ENCODE results near the gene CST4. TPM values are rescaled to one million over a fixed set of nuclear protein-coding genes. Genes with fewer than 3 reads are reported as not detected.
"Not testable (repeated sequence)": the region's sequence is repeated elsewhere in the genome, so short reads cannot be mapped to it uniquely, and the experiment has no call there.

The CST4 gene
- polyA plus RNA-seq, 2 donors, result not detected

- H3K9me3 ChIP-seq (ENCODE audit: control insufficient read depth in 2 of 2, insufficient read depth in 1 of 2, low read depth in 1 of 2, low read length in 1 of 2); H3K27ac ChIP-seq (ENCODE audit: low read depth in 2 of 2, low read length in 1 of 2); H3K4me1 ChIP-seq (ENCODE audit: control insufficient read depth in 2 of 2, insufficient read depth in 2 of 2, low read length in 1 of 2); H3K36me3 ChIP-seq (ENCODE audit: control insufficient read depth in 2 of 2, insufficient read depth in 2 of 2, low read length in 1 of 2); H3K4me3 ChIP-seq (ENCODE audit: low read depth in 1 of 2, low read length in 2 of 2); H3K27me3 ChIP-seq (ENCODE audit: control insufficient read depth in 1 of 2, insufficient read depth in 2 of 2, low read length in 2 of 2): not testable (repeated sequence)
Measured at GRCh38 chr20:23711778-23712177, 22.9 kb upstream of the CST4 start.

DNA sequence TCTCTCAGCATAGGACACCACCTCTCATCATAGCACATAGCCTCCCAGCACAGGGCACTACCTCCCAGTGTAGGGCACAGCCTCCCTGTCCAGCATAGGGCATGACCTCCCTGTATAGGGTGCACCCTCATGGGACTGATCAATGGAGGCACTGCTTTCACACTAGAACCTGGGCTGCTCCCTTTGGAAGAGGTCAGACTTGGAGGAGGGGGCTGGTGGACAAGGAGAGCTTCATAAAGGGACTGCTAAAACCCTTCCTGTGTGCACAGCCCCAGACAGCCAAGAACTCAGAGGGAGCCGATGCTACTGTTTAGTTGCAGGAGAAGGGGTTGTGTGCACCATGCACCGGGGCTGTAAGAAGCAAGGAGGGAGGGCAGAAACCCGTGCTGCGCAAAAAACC lies 21.9 kb upstream of the CST4 start:
- Histone ChIP-seq H3K27ac (ENCODE audit: low read depth in 2 of 2, low read length in 1 of 2) (no peak overlapping the region), H3K27me3 (ENCODE audit: control insufficient read depth in 1 of 2, insufficient read depth in 2 of 2, low read length in 2 of 2) (no peaks in the 10 kb centered on the region), H3K4me1 (ENCODE audit: control insufficient read depth in 2 of 2, insufficient read depth in 2 of 2, low read length in 1 of 2) (no peaks in the 10 kb centered on the region), H3K9me3 (ENCODE audit: control insufficient read depth in 2 of 2, insufficient read depth in 1 of 2, low read depth in 1 of 2, low read length in 1 of 2) (no peaks in the 10 kb centered on the region), H3K4me3 (ENCODE audit: low read depth in 1 of 2, low read length in 2 of 2) (no peak overlapping the region), H3K36me3 (ENCODE audit: control insufficient read depth in 2 of 2, insufficient read depth in 2 of 2, low read length in 1 of 2) (no peaks in the 10 kb centered on the region)
- 88 to 91% methylated on average over 4 of the region's 4 CpGs for WGBS, 2 donors

GRCh38 chr20:23705895-23706294 lies 17.1 kb upstream of the CST4 start:
- H3K4me3 ChIP-seq (ENCODE audit: low read depth in 1 of 2, low read length in 2 of 2), result no peak overlapping the region

DNA sequence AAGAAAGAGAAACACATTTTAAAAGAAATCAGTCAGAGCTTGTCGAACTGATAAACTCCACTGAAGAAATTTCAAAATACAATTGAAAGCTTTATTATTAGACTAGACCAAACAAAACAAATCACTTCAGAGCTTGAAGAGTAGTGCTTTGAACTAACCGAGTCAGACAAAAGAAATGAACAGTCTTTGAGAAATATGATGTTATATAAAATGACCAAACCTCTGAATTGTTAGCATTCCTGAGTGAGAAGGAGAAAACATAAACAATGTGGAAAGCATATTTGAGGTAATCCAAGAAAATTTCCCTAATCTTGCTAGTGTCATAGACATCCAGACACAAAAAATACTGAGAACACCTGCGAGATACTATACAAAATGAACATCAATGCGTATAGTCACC lies 13.2 kb upstream of the CST4 start:
- Histone ChIP-seq H3K36me3 (ENCODE audit: control insufficient read depth in 2 of 2, insufficient read depth in 2 of 2, low read length in 1 of 2) (no peaks in the 10 kb centered on the region), H3K4me1 (ENCODE audit: control insufficient read depth in 2 of 2, insufficient read depth in 2 of 2, low read length in 1 of 2) (no peaks in the 10 kb centered on the region), H3K4me3 (ENCODE audit: low read depth in 1 of 2, low read length in 2 of 2) (no peak overlapping the region), H3K27ac (ENCODE audit: low read depth in 2 of 2, low read length in 1 of 2) (no peak overlapping the region), H3K27me3 (ENCODE audit: control insufficient read depth in 1 of 2, insufficient read depth in 2 of 2, low read length in 2 of 2) (peaks cover 0 to 3% of the 10 kb centered on the region in 2 donors), H3K9me3 (ENCODE audit: control insufficient read depth in 2 of 2, insufficient read depth in 1 of 2, low read depth in 1 of 2, low read length in 1 of 2) (peaks cover 0 to 5% of the 10 kb centered on the region in 2 donors)
- 73 to 77% methylated on average over 4 of the region's 4 CpGs for WGBS, 2 donors

More at GRCh38 chr20:23705895-23706294, 17.1 kb upstream of the CST4 start:
- H3K9me3 ChIP-seq (ENCODE audit: control insufficient read depth in 2 of 2, insufficient read depth in 1 of 2, low read depth in 1 of 2, low read length in 1 of 2), result peaks cover 0 to 4% of the 10 kb centered on the region in 2 donors
- no peaks in the 10 kb centered on the region for H3K4me1 ChIP-seq (ENCODE audit: control insufficient read depth in 2 of 2, insufficient read depth in 2 of 2, low read length in 1 of 2)
- 96 to 100% methylated on average over 1 of the region's 1 CpG for WGBS, 2 donors
- H3K27me3 ChIP-seq (ENCODE audit: control insufficient read depth in 1 of 2, insufficient read depth in 2 of 2, low read length in 2 of 2), result no peaks in the 10 kb centered on the region
- H3K27ac ChIP-seq (ENCODE audit: low read depth in 2 of 2, low read length in 1 of 2), result no peak overlapping the region
- H3K36me3 ChIP-seq (ENCODE audit: control insufficient read depth in 2 of 2, insufficient read depth in 2 of 2, low read length in 1 of 2), result no peaks in the 10 kb centered on the region

- H3K4me3 ChIP-seq (ENCODE audit: low read depth in 1 of 2, low read length in 2 of 2), result no peak overlapping the region
- no peaks in the 10 kb centered on the region for H3K4me1 ChIP-seq (ENCODE audit: control insufficient read depth in 2 of 2, insufficient read depth in 2 of 2, low read length in 1 of 2)
- 80% methylated on average over 3 of the region's 3 CpGs for WGBS, 2 donors
Measured at GRCh38 chr20:23700931-23701330, 12.1 kb upstream of the CST4 start.

GRCh38 chr20:23697947-23698346 lies 9.1 kb upstream of the CST4 start:
- Histone ChIP-seq H3K27me3 (ENCODE audit: control insufficient read depth in 1 of 2, insufficient read depth in 2 of 2, low read length in 2 of 2) (peaks cover 0 to 3% of the 10 kb centered on the region in 2 donors), H3K4me1 (ENCODE audit: control insufficient read depth in 2 of 2, insufficient read depth in 2 of 2, low read length in 1 of 2) (no peaks in the 10 kb centered on the region), H3K9me3 (ENCODE audit: control insufficient read depth in 2 of 2, insufficient read depth in 1 of 2, low read depth in 1 of 2, low read length in 1 of 2) (peaks cover 0 to 5% of the 10 kb centered on the region in 2 donors), H3K36me3 (ENCODE audit: control insufficient read depth in 2 of 2, insufficient read depth in 2 of 2, low read length in 1 of 2) (no peaks in the 10 kb centered on the region), H3K27ac (ENCODE audit: low read depth in 2 of 2, low read length in 1 of 2) (no peak overlapping the region), H3K4me3 (ENCODE audit: low read depth in 1 of 2, low read length in 2 of 2) (no peak overlapping the region)
- 34 to 77% methylated on average over 1 of the region's 1 CpG for WGBS, 2 donors

More at GRCh38 chr20:23700931-23701330, 12.1 kb upstream of the CST4 start:
- Histone ChIP-seq H3K36me3 (ENCODE audit: control insufficient read depth in 2 of 2, insufficient read depth in 2 of 2, low read length in 1 of 2) (no peaks in the 10 kb centered on the region), H3K9me3 (ENCODE audit: control insufficient read depth in 2 of 2, insufficient read depth in 1 of 2, low read depth in 1 of 2, low read length in 1 of 2) (peaks cover 0 to 5% of the 10 kb centered on the region in 2 donors), H3K27me3 (ENCODE audit: control insufficient read depth in 1 of 2, insufficient read depth in 2 of 2, low read length in 2 of 2) (peaks cover 0 to 3% of the 10 kb centered on the region in 2 donors), H3K27ac (ENCODE audit: low read depth in 2 of 2, low read length in 1 of 2) (no peak overlapping the region)

- not testable (repeated sequence) for H3K36me3 ChIP-seq (ENCODE audit: control insufficient read depth in 2 of 2, insufficient read depth in 2 of 2, low read length in 1 of 2); H3K27me3 ChIP-seq (ENCODE audit: control insufficient read depth in 1 of 2, insufficient read depth in 2 of 2, low read length in 2 of 2); H3K27ac ChIP-seq (ENCODE audit: low read depth in 2 of 2, low read length in 1 of 2); H3K9me3 ChIP-seq (ENCODE audit: control insufficient read depth in 2 of 2, insufficient read depth in 1 of 2, low read depth in 1 of 2, low read length in 1 of 2); H3K4me1 ChIP-seq (ENCODE audit: control insufficient read depth in 2 of 2, insufficient read depth in 2 of 2, low read length in 1 of 2); H3K4me3 ChIP-seq (ENCODE audit: low read depth in 1 of 2, low read length in 2 of 2)
Measured at GRCh38 chr20:23695068-23695395, 6.2 kb upstream of the CST4 start.

GRCh38 chr20:23694178-23695067 lies 5.6 kb upstream of the CST4 start:
- not testable (repeated sequence) for H3K36me3 ChIP-seq (ENCODE audit: control insufficient read depth in 2 of 2, insufficient read depth in 2 of 2, low read length in 1 of 2); H3K9me3 ChIP-seq (ENCODE audit: control insufficient read depth in 2 of 2, insufficient read depth in 1 of 2, low read depth in 1 of 2, low read length in 1 of 2); H3K27ac ChIP-seq (ENCODE audit: low read depth in 2 of 2, low read length in 1 of 2); H3K27me3 ChIP-seq (ENCODE audit: control insufficient read depth in 1 of 2, insufficient read depth in 2 of 2, low read length in 2 of 2); H3K4me1 ChIP-seq (ENCODE audit: control insufficient read depth in 2 of 2, insufficient read depth in 2 of 2, low read length in 1 of 2); H3K4me3 ChIP-seq (ENCODE audit: low read depth in 1 of 2, low read length in 2 of 2)
- WGBS, 2 donors, result 66 to 70% methylated on average over 12 of the region's 12 CpGs

GRCh38 chr20:23692725-23693619 lies 4.1 kb upstream of the CST4 start:
- H3K36me3 ChIP-seq (ENCODE audit: control insufficient read depth in 2 of 2, insufficient read depth in 2 of 2, low read length in 1 of 2); H3K4me1 ChIP-seq (ENCODE audit: control insufficient read depth in 2 of 2, insufficient read depth in 2 of 2, low read length in 1 of 2); H3K27me3 ChIP-seq (ENCODE audit: control insufficient read depth in 1 of 2, insufficient read depth in 2 of 2, low read length in 2 of 2); H3K9me3 ChIP-seq (ENCODE audit: control insufficient read depth in 2 of 2, insufficient read depth in 1 of 2, low read depth in 1 of 2, low read length in 1 of 2); H3K4me3 ChIP-seq (ENCODE audit: low read depth in 1 of 2, low read length in 2 of 2): not testable (repeated sequence)
- peak overlapping the region in 1 of 2 donors; percentile 21 for H3K27ac ChIP-seq (ENCODE audit: low read depth in 2 of 2, low read length in 1 of 2)
- WGBS, 2 donors, result 69 to 71% methylated on average over 10 of the region's 10 CpGs
